DND-41 (cell line): ENCODE measurements around the gene SEC61G.

Experiments
- ATAC-seq: fragments of 200-7000 bp; cut with Tn5 transposase; 3 replicates; pipeline ENCODE4 v1.9.1; 2021; ENCODE audit warnings: low read depth; ENCODE audit not compliant: insufficient read depth
- DNase-seq: peaks from one replicate; pipeline ENCODE4 v3.0.0-alpha.2; 2020
- H2AFZ ChIP-seq: 2 replicates; pipeline ENCODE4 v1.6.0; 2012; ENCODE audit warnings: low read depth, low read length
- H3K27ac ChIP-seq: 2 replicates; pipeline ENCODE4 v1.5.1; 2012; ENCODE audit warnings: low read length, inconsistent platforms
- H3K27me3 ChIP-seq: fragments of 200-600 bp; sonication (generic); 2 replicates; pipeline ENCODE4 v1.6.0; 2012; ENCODE audit warnings: low read length, mild to moderate bottlenecking, inconsistent platforms; ENCODE audit not compliant: insufficient read depth, poor library complexity
- H3K36me3 ChIP-seq: 2 replicates; pipeline ENCODE4 v1.5.1; 2012; ENCODE audit warnings: low read length, inconsistent platforms; ENCODE audit not compliant: insufficient read depth
- H3K4me1 ChIP-seq: 2 replicates; pipeline ENCODE4 v1.5.1; 2012; ENCODE audit warnings: mild to moderate bottlenecking, low read length; ENCODE audit not compliant: insufficient read depth
- H3K4me2 ChIP-seq: 2 replicates; pipeline ENCODE4 v1.6.0; 2012; ENCODE audit warnings: mild to moderate bottlenecking, moderate library complexity, low read length, inconsistent platforms; ENCODE audit not compliant: insufficient read depth
- H3K4me3 ChIP-seq, 2 experiments: fragments of 200-600 bp in 1 of 2; shearing (Covaris generic) in 1 of 2; 2 replicates each; pipeline ENCODE4 v1.5.1; 2012 to 2016; ENCODE audit warnings: inconsistent platforms in 2 of 2, low read length in 2 of 2, mild to moderate bottlenecking in 2 of 2, low read depth in 1 of 2, moderate library complexity in 1 of 2
- H3K79me2 ChIP-seq: 2 replicates; pipeline ENCODE4 v1.6.0; 2012; ENCODE audit warnings: low read length, inconsistent platforms; ENCODE audit not compliant: insufficient read depth
- H3K9ac ChIP-seq: 2 replicates; pipeline ENCODE4 v1.6.0; 2012; ENCODE audit warnings: low read depth, mild to moderate bottlenecking, inconsistent platforms, low read length, moderate library complexity
- H3K9me3 ChIP-seq: 2 replicates; pipeline ENCODE4 v1.5.1; 2012; ENCODE audit warnings: low read length, moderate library complexity, mild to moderate bottlenecking, inconsistent platforms; ENCODE audit not compliant: insufficient read depth, severe bottlenecking
- H4K20me1 ChIP-seq: 2 replicates; pipeline ENCODE4 v1.6.0; 2012; ENCODE audit warnings: low read length; ENCODE audit not compliant: insufficient read depth
- EZH2 ChIP-seq: IDR thresholded peaks from 3 replicates; pipeline ENCODE4 v1.6.1; 2012; ENCODE audit warnings: borderline replicate concordance, low read depth, mild to moderate bottlenecking, moderate library complexity, low read length, inconsistent platforms; ENCODE audit not compliant: severe bottlenecking
- TF ChIP-seq, protein P1 (sequence below): IDR thresholded peaks from 2 replicates; pipeline ENCODE4 v1.5.1; 2012; ENCODE audit warnings: borderline replicate concordance, low read length, moderate library complexity, mild to moderate bottlenecking; ENCODE audit not compliant: poor library complexity, severe bottlenecking; ENCODE audit errors: extremely low read depth

SEC61G gene

DNA sequence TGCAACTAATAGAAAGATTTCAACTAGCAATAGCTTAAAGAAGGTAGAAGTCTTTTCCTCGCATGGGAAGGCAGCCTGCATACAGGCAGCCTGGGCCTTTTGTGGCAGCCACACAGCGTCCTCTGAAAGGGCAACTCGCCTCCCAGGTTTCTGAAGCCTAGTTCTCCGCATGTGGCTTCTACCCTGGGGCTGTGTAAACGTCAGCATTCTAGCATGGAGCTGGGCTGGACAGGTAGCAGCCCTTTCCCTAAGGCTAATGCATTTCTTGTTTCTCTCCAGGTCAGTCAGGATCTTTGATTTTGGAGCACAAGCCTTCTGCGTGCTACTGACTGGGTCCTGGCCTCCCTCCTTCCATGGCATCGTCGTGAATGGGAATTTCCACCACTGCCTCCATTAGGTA is 23.8 kb upstream of the SEC61G start:
- Histone ChIP-seq H3K27ac (no peak overlapping the region), H3K27me3 (no peaks in the 10 kb centered on the region), H4K20me1 (no peaks in the 10 kb centered on the region), H3K9ac (no peak overlapping the region), H2AFZ (no peak overlapping the region), H3K36me3 (no peaks in the 10 kb centered on the region), H3K9me3 (no peaks in the 10 kb centered on the region), H3K4me2 (no peak overlapping the region), H3K79me2 (no peaks in the 10 kb centered on the region), H3K4me1 (no peaks in the 10 kb centered on the region), H3K4me3 (no peak overlapping the region)
- TF ChIP-seq EZH2: no peak
- TF ChIP-seq, protein P1, sequence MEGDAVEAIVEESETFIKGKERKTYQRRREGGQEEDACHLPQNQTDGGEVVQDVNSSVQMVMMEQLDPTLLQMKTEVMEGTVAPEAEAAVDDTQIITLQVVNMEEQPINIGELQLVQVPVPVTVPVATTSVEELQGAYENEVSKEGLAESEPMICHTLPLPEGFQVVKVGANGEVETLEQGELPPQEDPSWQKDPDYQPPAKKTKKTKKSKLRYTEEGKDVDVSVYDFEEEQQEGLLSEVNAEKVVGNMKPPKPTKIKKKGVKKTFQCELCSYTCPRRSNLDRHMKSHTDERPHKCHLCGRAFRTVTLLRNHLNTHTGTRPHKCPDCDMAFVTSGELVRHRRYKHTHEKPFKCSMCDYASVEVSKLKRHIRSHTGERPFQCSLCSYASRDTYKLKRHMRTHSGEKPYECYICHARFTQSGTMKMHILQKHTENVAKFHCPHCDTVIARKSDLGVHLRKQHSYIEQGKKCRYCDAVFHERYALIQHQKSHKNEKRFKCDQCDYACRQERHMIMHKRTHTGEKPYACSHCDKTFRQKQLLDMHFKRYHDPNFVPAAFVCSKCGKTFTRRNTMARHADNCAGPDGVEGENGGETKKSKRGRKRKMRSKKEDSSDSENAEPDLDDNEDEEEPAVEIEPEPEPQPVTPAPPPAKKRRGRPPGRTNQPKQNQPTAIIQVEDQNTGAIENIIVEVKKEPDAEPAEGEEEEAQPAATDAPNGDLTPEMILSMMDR: no peak
- DNase-seq (no peak), ATAC-seq (no peak)

DNA sequence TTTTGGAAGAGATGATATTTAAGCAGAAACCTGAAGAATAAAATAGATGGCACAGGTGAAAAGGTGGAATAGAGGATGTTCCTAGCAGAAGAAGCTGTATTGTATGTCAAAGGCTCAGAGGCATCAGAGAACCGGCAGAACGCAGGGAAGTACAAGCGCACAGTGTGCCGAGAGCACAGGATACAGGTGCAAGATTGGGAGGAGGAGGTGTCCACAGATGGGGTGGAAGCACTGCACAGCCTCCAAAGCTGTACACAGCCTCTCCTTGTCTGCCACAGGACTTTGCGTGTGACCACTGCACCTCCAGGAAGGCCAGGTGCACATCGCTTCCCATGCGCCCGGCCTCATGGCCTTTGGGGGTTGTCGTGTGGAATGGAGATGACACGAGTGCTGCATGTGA is 23.3 kb upstream of the SEC61G start:
- H3K27ac ChIP-seq: no peak overlapping the region

DNA sequence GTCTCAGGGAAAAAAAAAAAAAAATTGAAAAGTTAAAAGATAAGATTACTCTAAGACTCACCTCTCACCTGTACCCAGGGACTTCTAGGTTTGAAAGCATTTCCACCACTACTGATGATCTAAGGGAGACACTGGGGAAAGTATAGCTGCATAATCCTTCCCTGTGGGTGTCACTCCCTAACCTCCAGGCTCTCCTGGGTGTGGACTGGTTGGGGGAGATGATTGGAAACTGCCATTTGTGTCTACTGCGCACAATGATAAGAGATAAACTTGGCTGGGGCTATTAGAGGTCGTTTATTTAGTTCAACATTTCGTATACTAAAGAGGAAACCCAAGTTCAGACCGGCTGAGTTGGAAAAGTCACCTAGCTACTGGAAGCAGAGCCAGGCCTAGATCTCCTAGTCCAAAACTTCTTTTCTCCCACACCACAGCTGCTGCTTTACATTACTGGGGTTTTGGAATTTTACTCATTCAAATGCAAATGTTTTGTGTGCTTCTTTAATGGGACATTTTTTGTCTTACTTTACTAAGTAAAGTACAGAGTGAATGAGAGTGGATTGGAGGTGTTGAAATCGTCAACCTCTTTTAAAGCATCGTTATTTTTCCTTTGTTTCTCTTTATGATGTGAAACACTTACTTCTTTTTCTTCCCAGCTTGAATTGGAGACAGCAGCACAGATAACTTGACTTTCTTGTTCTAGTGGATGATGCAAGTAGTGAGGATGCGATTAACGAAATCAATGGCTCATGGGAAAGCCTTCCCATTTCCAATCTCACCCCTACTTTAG is 22.3 kb upstream of the SEC61G start:
- DNase-seq (no peak), ATAC-seq (no peak)
- no peaks in the 10 kb centered on the region for H3K79me2 ChIP-seq
- H3K9me3 ChIP-seq: peaks cover 2% of the 10 kb centered on the region
- no peaks in the 10 kb centered on the region for H3K36me3 ChIP-seq
- TF ChIP-seq EZH2: no peak
- TF ChIP-seq, protein P1: no peak
- no peaks in the 10 kb centered on the region for H3K27me3 ChIP-seq
- no peak overlapping the region for H3K4me3 ChIP-seq
- H3K4me1 ChIP-seq: no peaks in the 10 kb centered on the region
- no peak overlapping the region for H3K4me2 ChIP-seq
- no peak overlapping the region for H3K9ac ChIP-seq
- H3K27ac ChIP-seq: no peak overlapping the region
- H2AFZ ChIP-seq: no peak overlapping the region
- no peaks in the 10 kb centered on the region for H4K20me1 ChIP-seq

More for the DNA sequence above, 23.3 kb upstream of the SEC61G start:
- Histone ChIP-seq H3K9ac (no peak overlapping the region), H3K36me3 (no peaks in the 10 kb centered on the region), H3K4me2 (no peak overlapping the region), H3K9me3 (peaks cover 2% of the 10 kb centered on the region), H4K20me1 (no peaks in the 10 kb centered on the region), H3K4me3 (no peak overlapping the region), H3K4me1 (no peaks in the 10 kb centered on the region), H3K79me2 (no peaks in the 10 kb centered on the region), H2AFZ (no peak overlapping the region), H3K27me3 (no peaks in the 10 kb centered on the region)
- DNase-seq (no peak), ATAC-seq (no peak)
- no peak for TF ChIP-seq EZH2
- TF ChIP-seq, protein P1: no peak
